NCI-H2227 treated with DMSO at 0.1 percent for 48 hours (cell line): Measurements from ENCODE around the gene LRP5.
"Not testable (repeated sequence)": the region's sequence is repeated elsewhere in the genome, so short reads cannot be mapped to it uniquely, and the experiment has no call there.

ENCODE experiments used
- DNase-seq: peaks from one replicate; lab custom pipeline; 2025; lab: John Stamatoyannopoulos, UW

The LRP5 gene

DNA sequence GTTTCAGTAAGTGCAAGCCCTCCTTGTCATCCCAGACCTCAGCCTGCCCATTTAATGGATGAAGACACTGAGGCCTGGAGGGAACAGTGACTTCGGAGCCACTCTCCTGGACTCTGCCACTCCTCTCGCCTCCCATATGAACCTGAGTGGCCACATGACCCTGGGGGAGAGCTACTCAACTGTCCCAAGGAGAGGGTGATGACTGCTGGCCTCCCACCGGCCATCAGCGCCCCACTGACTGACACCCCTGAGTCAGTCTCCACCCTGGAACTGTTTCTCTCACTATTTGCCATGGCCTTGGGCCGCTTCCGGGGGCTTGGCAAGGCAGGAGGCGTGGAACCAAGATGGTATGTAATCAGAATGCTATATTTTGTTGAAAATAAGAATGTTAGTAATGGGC lies 17.1 kb downstream of the LRP5 start:
- no peak for DNase-seq

DNA sequence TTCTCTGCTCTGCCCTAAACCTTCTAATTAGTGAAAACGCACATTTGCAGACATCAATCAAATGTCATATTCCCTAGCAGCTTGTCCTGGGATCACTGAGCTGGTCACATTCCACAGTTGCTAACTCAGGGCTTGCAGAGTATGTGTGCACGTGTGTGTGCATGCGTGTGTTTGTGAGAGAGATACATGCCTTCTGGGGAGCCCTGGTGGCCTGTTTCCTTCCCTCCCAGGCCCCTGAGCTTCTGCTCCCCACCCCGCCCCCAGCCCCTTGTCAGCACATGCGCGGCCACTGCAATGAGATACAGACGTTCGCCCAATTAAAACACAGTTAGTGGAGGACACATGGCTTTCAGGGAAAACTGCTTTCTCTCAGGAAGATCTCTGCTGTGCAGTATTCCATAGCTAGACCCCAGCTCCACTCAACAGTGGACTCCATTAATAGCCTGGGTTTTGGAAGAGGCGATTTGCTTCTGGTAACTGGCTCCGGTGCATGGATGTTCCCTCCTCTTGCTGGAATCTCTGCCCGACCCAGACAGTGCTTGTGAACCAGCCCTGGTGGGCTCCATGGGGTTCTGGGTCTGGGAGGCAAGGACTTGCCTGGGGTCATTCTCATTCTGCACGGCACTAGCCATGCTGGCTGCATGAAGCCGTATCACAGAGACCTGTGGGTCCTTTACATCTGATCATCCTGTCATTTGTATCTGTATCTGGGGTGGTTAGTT lies 17.7 kb downstream of the LRP5 start:
- DNase-seq, result no peak

DNA sequence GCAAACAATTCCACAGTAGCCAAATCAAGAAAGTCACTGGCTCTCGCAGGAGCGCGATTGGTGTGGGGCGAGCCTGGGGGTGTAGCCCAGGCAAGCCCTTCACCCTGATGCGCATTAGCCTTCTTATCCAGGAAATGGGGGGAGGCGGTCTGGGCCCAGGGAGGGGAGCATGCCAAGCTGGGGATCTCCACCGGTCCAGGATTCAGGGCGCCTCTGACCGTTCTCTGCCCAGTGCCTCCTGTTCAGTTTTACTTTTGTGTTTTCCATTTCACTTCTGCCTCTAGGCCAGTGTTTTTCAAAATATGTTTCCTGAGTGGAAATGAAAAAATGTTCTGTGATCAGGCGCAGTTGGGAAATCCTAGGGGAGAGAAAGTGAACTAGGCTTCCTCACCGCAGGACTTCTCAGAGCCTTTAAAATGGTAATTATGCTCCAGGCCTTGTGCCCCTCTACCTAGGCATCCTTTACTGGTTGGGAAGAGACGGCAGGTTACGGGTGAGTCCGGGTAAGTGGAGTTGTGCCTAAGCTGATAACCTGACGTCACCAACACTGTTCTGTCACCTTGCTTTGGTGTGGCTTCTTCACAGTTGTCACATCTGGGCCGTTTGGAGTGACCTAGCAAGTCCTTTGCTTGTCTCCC lies 18.4 kb downstream of the LRP5 start:
- no peak for DNase-seq

DNA sequence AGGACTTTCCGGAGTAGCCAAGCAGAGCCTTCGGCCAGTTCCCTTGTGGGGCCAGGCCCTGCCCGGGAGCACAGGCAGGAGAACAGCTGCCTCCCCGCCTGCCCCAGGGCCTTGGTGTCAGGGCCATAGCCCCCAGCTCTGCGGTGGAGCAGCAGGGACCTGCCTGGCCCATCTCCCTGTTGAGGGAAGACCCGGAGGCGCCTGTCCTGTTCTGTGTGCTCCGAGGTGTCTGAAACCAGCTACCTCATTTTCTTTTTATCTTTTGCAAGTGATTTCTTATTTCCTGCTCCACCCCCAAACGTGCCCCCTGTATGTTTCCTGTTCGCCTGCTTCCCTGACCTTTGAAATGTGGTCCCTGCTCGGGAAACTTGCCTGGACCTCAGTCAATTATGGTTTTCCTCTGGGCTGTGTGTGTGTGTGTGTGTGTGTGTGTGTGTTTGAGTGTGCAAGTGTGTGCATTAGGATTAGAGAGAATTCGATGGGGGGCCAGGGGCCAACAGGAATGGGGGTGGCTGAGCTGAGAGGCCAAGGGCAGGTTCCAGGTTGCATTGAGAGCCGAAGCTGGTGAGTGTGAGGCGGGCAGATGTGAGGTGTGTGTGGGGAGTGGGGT lies 19.1 kb downstream of the LRP5 start:
- no peak for DNase-seq

DNA sequence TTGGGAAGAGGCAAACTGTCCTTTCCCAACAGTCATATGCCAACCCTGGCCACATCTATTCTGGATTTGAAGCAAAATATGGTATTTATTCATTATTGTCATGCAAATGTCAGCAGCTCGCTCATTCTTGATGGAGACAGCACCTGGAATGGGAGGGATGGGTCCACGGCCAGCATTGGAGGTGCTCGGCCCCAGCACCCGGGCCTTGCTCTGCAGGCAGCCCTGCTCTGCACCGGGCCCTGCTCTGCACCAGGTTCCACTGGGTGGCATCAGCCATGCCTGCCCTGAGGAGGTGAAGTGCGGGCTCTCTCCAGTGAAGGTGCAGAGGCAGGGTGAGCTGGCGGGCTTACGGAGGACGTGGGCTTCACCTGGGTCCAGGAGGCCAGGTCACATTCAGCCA lies 19.8 kb downstream of the LRP5 start:
- DNase-seq, result no peak

DNA sequence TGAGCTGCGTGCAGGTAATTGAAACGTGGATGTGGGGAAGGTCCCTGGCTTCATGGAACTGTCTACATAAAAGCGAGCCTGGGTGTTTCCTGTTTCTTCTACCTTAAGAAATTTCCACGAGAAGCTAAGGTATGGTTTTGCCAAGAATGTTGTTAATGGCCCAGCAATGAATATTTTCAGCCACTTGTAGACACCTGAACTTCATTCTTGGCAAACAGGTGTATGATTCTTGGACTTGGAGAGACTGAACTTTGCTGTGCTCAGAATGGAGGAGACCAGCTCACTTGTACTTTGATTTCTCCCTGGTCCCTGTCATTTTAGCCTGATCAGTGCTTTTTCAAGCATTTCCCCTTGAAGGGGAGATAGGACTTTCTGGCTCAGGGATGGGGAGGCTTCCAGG lies 20.8 kb downstream of the LRP5 start:
- no peak for DNase-seq

DNA sequence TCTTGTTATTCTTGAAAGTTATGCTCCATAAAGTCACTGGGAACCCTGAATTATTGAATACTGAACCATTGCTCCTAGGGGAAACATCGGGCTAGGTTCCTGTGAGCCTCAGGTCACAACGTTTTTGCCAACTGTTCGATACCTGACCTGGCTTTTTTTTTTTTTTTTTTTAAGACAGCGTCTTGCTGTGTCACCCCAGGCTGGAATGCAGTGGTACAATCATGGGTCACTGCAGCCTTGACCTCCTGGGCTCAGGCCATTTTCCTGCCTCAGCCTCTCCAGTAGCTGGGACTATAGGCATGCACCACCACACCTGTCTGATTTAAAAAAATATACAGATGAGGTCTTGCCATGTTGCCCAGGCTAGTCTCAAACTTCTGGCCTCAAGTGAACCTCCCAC lies 22.5 kb downstream of the LRP5 start:
- no peak for DNase-seq

DNA sequence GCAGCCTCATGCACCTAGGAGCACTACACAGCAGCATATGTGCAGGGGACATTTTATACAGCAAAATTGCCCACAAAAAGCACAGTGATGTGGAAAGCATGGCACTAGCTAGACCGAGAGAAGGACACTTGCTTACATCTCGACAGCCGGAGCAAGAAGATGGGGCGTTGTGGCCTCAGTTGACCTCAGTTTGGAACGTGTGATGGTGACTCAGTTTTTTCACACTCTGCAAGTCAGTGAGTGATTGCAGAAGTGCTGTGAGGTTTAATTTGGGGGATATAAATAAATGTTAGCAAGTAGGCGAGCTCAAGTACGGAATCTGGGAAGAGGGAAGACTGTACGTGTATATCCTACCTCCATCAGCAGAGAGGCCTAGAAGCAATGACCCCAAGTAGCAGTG lies 23.3 kb downstream of the LRP5 start:
- DNase-seq, result no peak

DNA sequence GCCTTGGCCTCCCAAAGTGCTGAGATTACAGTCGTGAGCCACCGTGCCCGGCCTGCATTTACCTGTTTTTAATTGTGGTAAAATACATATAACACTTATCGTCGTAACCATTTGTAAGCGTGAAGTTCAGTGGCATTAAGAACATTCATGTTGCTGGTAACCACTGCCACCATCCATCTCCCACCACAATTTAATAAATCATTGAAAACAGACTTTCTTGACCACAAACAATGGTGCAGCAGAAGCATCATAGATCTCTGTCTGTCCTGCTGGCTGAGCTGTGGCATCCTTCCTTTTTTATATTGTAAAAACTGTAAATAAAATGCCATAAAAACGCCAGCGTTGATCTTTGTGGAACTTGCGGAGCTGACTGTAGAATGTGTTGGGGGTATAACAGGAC lies 24.3 kb downstream of the LRP5 start:
- DNase-seq, result no peak

DNA sequence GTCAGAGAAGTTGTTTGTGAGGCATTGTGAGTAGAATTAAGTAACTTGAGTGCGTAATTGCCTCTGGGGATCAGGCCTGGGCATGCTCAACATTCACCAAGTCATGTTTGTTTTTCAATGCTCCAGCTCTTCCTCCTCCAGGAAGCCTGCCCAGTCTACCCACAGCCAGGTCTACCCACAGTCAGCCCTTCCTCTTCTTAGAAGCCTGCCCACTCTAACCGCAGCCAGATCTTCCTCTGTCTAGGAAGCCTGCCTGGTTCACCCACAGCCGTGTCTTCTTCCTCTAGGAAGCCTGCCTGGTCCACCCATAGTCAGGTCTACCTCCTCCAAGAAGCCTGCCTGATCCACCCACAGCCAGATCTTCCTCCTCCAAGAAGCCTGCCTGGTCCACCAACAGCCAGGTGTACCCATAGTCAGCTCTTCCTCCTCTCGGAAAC lies 25.0 kb downstream of the LRP5 start:
- DNase-seq, result no peak

DNA sequence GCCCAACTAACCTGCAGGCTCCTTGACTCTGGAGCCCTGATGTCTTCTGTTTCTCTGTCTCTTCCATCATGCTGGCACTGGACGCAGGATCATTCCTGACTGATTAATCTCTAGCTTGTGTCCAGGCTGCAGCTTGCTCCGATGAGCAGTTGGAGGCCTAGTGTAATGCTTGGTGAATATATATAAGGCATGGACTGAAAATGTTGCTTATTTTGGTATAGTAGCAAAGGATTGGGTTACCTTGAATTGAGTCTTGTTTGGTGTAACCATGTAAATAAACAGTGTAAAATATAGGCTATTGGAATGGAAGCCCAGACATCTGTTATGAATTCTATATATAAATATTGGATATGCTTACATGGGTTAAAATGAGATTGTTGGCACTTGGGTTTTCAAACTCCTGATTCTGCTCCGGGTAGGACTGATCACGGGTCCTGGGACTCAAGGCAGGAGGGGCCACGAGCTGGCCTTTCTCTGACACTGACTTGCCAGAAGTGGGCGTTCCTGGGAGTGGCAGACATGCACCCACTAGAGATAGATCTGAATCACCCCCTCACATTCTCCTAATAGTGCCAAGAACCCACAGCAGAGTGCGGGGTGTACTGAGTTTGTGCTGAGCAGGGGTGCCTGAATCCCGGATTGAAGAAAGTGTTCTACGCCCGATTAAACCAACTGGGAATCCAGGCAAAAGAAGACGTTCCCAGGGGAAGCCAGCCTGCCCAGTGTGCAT lies 25.8 kb downstream of the LRP5 start:
- DNase-seq, result no peak

DNA sequence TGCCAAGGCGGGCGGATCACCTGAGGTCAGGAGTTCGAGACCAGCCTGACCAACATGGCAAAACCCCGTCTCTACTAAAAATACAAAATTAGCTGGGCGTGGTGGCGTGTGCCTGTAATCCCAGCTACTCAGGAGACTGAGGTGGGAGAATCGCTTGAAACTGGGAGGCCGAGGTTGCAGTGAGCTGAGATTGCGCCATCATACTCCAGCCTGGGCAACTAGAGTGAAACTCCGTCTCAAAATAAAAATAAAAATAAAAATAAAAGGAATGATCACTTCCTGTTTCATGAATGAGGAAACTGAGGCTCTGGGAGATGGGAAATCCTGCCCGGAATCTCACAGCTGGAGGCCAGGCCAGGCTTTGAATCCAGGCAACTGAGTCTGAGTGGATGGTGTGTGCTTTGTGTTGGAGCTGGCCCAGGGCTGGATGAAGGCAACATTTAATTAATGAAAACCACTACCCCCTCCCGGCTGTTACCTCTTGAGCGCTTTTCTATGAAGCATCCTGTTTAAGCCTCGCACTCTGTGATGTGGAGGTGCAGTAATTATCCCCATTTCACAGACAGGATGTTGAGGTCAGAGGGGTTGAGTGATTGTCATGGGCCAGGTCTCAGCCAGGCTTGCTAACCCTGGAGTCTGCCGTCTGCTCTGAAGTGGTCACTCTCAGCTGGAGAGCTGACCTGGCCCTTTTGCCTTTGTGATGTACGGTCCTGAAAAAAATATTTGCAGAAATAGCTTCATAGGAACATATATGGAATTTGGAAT lies 27.8 kb downstream of the LRP5 start:
- no peak for DNase-seq

DNA sequence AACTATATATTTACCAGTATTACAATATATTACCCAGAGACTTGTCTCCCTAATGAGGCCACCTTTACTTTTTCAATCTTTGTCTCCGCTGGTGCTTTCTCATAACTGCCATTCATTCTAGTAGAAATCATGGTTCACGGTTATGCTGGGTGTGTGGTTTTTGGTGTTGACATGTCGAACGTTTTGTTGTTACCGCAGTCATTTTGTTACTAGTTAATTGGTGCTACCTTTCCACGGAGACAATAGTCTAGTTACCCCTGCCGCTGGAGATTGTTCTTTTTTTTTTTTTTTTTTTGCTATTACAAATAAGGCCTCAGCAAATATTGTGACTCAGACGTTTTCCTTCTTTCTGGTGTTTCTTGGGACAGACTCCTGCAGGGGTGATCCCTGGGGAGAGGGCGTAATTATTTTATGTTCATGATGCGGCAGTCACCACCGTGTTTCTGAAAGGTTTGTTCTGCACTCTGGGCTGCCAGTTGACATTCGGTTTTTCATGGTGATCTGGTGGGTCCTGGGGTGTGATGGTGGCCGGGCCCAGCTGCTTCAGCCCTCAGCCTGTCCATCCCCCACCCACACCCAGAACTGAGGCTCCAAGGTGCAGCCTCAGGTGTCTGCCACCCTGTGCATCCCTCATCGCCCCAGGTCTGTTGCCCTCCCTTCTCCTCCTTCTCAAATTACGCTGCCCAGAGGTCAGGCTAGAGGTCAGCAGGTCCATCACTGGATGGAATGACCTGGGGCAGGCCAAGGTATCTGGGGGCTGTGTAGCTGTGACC lies 28.6 kb downstream of the LRP5 start:
- DNase-seq, result no peak

DNA sequence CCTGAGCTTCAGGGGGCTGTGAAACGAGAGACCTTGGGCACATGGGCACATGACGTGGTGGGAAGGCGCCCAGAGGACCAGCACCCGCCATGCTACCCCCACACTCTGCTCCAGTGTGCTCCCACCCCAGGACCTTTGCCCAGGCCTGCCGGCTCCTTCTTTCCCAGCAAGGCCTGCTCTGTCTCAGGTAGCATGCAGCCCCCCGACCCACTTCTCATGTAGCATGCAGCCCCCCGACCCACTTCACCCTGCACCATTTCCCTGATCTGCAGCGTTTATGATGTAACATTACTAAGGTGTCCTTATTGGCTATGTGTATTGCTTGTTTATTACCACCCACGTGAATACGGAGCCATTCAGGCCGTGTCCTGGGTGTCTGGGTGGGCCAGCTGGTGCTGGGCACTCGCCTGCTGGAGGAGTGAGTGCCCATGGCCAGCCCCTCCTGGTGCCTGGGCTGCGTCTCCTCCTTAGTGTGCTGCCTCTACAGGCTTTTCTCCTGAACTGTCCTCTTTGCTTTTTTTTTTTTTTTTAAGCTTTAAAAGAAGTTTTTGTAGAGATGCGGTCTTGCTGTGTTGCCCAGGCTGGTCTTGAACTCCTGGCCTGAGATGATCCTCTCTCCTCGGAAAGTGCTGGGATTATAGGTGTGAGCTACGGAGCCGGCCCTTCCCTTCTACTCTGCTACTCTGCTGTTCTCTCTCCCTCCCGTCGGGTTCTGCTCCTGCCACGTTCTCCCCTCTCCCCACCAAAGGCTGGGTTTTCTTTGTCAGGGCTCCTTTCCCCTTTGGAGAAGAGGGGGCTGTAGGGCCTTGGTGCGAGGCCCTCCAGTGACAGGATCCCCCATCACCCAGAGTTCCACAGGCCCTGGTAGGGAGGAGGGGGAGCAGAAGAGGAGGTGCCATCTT lies 29.4 kb downstream of the LRP5 start:
- no peak for DNase-seq

DNA sequence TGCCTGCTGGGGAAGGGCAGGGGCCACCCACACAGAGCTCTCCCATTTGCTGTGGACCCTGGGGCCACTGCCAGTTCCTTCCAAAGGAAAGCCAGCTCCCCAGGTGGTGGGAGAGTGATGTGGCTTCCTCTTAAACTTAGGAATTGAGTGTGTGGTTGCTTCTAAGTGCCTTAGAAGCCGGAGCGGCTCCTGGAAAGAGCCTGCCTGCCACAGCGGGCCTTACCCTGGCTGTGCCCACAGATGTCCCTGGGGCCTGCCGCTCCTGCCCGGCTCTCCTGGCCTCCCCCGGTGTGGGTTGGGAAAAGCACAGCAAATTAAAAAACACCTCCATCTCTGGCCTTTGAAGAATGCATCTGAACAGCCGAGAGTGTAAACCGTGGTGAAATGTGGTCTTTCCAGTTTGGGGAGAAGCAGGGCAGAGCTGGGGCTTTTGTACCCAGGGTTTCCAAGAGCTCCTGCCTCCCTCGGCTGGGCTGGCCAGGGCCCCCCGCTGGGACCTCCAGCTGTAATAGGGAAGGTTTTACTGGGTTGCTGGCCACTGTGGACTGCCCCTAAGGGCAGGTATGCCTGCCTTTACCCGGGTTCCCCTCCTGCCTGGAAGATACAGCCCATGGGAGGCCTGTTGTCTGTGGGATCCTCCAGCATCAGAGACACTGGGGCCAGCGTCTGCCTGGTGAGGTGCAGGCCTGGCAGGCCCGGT lies 30.2 kb downstream of the LRP5 start:
- DNase-seq, result no peak

DNA sequence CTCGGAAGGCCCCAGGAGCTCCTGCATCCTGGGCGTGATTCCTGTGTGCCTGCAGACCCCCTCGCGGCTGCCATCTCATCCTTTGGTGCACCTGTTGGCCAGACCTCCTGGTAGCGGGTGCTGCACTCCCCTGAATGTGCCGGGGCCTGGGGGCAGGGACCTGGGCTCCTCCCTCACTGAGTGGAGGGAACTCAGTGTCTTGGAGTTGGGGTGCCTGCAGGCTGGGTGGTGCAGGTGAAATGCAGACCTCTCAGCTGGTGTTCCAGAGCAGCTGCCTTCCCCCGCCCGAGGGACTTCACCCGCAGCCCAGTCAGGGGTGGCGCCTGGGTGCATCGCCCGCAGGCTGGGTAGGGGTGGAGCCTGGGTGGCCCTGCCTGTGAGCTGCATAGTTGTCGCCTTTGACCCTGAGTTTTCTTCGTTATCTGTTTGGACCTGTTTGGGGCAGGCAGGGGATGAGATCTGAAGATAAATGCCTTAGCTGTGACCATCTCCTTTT lies 31.4 kb downstream of the LRP5 start:
- no peak for DNase-seq

DNA sequence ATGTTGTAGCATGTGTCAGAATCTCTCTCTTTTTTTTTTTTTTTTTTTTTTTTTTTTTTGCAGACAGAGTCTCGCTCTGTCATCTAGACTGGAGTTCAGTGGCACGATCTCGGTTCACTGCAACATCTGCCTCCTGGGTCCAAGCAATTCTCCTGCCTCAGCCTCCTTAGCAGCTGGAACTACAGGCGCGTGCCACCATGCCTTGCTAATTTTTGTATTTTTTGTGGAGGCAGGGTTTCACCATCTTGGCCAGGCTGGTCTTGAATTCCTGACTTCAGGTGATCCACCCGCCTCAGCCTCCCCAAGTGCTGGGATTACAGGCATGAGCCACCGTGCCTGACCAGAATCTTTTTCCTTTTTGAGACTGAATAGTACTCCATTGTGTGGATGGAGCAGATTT lies 32.4 kb downstream of the LRP5 start:
- not testable (repeated sequence) for DNase-seq

DNA sequence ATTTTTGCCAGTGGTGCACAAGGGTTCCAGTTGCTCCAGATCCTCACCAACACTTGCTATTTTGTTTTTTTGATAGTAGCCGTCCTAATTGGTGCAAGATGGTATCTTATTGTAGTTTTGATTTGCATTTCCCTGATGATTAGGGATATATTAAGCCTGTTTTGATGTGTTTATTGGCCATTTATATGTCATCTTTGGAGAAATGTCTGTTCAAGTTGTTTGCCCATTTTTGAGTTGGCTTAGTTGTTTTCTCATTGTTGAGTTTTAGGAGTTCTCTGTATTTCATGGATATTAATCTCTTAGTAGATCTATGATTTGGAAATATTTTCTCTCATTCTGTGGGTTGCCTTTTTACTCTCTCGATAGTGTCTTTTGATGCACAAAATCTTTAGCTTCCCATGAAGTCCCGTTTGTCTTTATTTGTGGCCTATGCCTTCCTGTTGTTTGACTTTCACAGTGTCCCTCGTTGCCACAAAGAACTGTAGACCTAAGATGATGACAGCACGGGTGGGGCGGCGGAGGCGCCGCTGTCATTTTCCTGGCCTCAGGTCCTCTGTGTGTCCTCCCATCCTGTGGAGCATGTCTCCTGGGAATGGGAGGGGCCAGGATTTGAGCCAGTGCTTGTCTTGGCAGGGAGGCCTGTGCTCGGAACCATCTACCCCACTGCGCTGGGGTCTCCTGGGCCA lies 33.5 kb downstream of the LRP5 start:
- DNase-seq, result no peak

DNA sequence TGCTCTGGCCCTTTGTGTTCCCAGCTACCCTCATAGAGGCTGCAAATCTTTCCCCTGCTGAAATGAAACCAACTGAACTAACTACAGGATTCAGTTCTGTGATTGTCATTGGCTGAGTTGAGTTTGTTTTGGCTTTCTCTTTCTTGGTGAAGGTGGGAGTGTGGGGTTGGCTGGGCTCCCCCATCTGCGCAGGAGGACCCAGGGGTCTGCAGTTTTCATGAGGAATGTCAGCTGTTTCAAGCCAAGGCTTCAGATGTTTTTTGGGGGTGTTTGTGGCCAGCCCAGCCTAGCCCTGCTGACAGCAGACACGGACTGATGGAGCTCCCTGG lies 34.0 kb downstream of the LRP5 start:
- no peak for DNase-seq
